HEK293T (cell line): ENCODE results near the gene PITPNB.

Experiments used
- CTCF ChIA-PET: fragments of 350-600 bp; formaldehyde crosslinking; extraction: SDS; loops from one replicate; lab custom pipeline; 2021; ENCODE audit warnings: antibody characterized with exemption, inconsistent platforms; lab: Yijun Ruan, JAX
- POLR2A ChIA-PET: fragments of 350-600 bp; formaldehyde crosslinking; extraction: SDS; loops from one replicate; lab custom pipeline; 2020; ENCODE audit warnings: antibody characterized with exemption, inconsistent platforms; lab: Yijun Ruan, JAX
- DNase-seq: peaks from one replicate; pipeline ENCODE4 v3.0.0; 2012; ENCODE audit warnings: mixed read lengths; ENCODE audit errors: extremely low spot score
- ARNT ChIP-seq: fragments of 450-650 bp; IDR thresholded peaks from 2 replicates; pipeline ENCODE4 v1.6.1; 2017; ENCODE audit warnings: mild to moderate bottlenecking
- BHLHE40 ChIP-seq: fragments of 450-650 bp; IDR thresholded peaks from 2 replicates; pipeline ENCODE4 v1.6.1; 2016; ENCODE audit warnings: mild to moderate bottlenecking, moderate library complexity, borderline replicate concordance
- CTBP1 ChIP-seq: fragments of 450-650 bp; IDR thresholded peaks from 2 replicates; pipeline ENCODE4 v1.6.1; 2016; ENCODE audit warnings: borderline replicate concordance
- ELF4 ChIP-seq: fragments of 450-650 bp; IDR thresholded peaks from 2 replicates; pipeline ENCODE4 v1.6.1; 2017; ENCODE audit warnings: antibody characterized with exemption
- FOXA1 ChIP-seq: fragments of 450-650 bp; IDR thresholded peaks from 2 replicates; pipeline ENCODE4 v1.6.1; 2016; ENCODE audit warnings: mild to moderate bottlenecking
- FOXK2 ChIP-seq: fragments of 450-650 bp; IDR thresholded peaks from 2 replicates; pipeline ENCODE4 v1.6.1; 2016; ENCODE audit warnings: mild to moderate bottlenecking
- FOXM1 ChIP-seq: fragments of 450-650 bp; IDR thresholded peaks from 2 replicates; pipeline ENCODE4 v1.6.1; 2017; ENCODE audit warnings: mild to moderate bottlenecking, borderline replicate concordance
- HDGF ChIP-seq: fragments of 450-650 bp; IDR thresholded peaks from 2 replicates; pipeline ENCODE4 v1.6.1; 2017; ENCODE audit warnings: antibody characterized with exemption, borderline replicate concordance
- L3MBTL2 ChIP-seq: fragments of 450-650 bp; conservative IDR thresholded peaks from 2 replicates; pipeline ENCODE4 v1.6.1; 2016; ENCODE audit warnings: mild to moderate bottlenecking
- LEF1 ChIP-seq: fragments of 450-650 bp; IDR thresholded peaks from 2 replicates; pipeline ENCODE4 v1.6.1; 2017; ENCODE audit warnings: mild to moderate bottlenecking, borderline replicate concordance
- NFRKB ChIP-seq: fragments of 450-650 bp; IDR thresholded peaks from 2 replicates; pipeline ENCODE4 v1.6.1; 2016; ENCODE audit warnings: mild to moderate bottlenecking, moderate library complexity
- SP1 ChIP-seq: fragments of 450-650 bp; IDR thresholded peaks from 2 replicates; pipeline ENCODE4 v1.6.1; 2017
- SUZ12 ChIP-seq: fragments of 450-650 bp; IDR thresholded peaks from 2 replicates; pipeline ENCODE4 v1.6.1; 2016; ENCODE audit warnings: mild to moderate bottlenecking
- TARDBP ChIP-seq: fragments of 450-650 bp; IDR thresholded peaks from 2 replicates; pipeline ENCODE4 v1.6.1; 2016
- ZNF384 ChIP-seq: fragments of 450-650 bp; IDR thresholded peaks from 2 replicates; pipeline ENCODE4 v1.6.1; 2016
- TF ChIP-seq, protein P1 (sequence below): fragments of 450-650 bp; IDR thresholded peaks from 2 replicates; pipeline ENCODE4 v1.6.1; 2016

PITPNB gene

DNA sequence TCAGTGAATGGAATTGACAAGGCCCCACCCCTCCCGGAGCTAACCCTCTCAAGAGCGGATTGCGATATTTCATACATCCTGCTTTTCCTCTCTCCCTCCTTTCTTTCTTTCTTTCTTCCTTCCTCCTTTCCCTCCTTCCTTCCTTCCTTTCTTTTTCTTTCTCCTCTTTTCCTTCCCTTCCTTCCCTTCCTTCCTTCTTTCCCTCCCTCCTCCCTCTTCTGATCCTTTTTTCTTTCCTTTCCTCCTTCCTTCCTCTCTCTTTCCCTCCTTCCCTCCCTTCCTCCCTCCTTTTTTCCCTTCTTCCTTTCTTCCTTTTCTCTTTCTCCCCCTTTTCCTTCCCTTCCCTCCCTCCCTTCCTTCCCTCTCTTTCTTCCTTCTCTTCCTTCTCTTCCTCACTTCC, 102.5 kb downstream of the PITPNB start:
- ChIA-PET CTCF (no interaction called here), POLR2A (no interaction called here)

DNA sequence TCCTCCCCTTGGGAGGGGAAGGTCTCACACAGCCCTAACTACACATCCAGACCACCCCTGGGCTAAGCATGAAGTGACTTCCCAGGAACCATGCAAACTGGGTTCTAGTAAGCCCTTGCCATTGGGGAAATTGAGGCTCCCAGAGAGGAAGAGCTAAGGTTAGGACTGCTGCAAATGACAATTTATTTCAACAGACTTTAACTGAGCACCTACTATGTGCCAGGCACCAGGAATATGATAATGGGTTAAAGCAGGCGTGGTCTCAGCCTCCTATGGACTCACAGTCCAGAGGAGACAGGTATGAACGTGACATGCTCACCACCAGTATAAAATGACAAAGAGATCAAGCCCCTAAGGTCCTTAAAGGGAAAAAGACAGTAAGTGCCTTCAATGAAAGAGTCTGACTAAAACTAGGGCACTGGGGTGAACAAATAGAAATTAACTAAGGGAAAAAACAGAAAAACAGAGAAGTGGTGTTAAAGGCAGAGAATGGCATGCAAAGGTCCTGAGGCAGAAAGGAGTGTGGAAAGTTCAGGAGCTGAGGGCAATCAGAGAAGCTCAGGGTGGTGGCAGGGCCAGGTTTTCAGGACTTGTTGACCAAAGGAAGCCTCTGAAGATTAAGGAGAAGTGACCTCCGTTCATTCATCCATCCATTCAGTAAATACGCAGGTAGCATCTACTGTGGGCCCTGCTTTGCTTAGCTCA, 103.1 kb downstream of the PITPNB start:
- no peak for TF ChIP-seq SUZ12
- no peak for TF ChIP-seq TARDBP
- no peak for TF ChIP-seq FOXA1
- TF ChIP-seq CTBP1 = no peak
- TF ChIP-seq ZNF384 = no peak
- ChIA-PET POLR2A (no interaction called here), CTCF (no interaction called here)
- no peak for DNase-seq

More for the DNA sequence above, 102.5 kb downstream of the PITPNB start:
- TF ChIP-seq ARNT = no peak
- TF ChIP-seq L3MBTL2 = no peak
- no peak for TF ChIP-seq HDGF
- no peak for TF ChIP-seq SUZ12
- no peak for TF ChIP-seq FOXM1
- no peak for DNase-seq

DNA sequence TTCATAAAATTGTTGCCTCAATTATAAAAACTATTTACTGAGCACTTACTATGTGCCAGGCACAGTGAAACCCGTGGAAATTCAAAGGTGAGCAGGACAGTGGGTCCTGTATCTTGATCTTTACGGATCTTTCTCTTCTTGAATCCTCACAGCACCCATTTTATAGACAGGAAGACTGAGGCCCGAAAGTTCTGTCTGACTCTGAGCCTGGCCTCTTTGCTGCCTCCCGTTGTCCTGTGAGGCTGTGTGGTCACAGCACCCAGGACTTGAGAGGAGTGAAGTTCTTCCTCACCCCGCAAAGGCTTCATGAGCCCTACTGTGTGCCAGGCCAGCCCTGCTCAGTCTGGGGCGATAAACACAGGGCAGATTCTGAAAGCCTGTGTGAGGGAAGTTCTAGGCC, 104.1 kb downstream of the PITPNB start:
- TF ChIP-seq LEF1 (no peak), FOXK2 (no peak), ELF4 (no peak), FOXM1 (no peak), L3MBTL2 (no peak), TARDBP (no peak), CTBP1 (no peak), HDGF (no peak), SUZ12 (no peak), ZNF384 (no peak), FOXA1 (no peak), NFRKB (no peak), SP1 (no peak), ARNT (no peak), BHLHE40 (no peak)
- TF ChIP-seq, protein P1, sequence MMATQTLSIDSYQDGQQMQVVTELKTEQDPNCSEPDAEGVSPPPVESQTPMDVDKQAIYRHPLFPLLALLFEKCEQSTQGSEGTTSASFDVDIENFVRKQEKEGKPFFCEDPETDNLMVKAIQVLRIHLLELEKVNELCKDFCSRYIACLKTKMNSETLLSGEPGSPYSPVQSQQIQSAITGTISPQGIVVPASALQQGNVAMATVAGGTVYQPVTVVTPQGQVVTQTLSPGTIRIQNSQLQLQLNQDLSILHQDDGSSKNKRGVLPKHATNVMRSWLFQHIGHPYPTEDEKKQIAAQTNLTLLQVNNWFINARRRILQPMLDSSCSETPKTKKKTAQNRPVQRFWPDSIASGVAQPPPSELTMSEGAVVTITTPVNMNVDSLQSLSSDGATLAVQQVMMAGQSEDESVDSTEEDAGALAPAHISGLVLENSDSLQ = no peak
- POLR2A ChIA-PET = no interaction called here
- no peak for DNase-seq
- CTCF ChIA-PET = no interaction called here

DNA sequence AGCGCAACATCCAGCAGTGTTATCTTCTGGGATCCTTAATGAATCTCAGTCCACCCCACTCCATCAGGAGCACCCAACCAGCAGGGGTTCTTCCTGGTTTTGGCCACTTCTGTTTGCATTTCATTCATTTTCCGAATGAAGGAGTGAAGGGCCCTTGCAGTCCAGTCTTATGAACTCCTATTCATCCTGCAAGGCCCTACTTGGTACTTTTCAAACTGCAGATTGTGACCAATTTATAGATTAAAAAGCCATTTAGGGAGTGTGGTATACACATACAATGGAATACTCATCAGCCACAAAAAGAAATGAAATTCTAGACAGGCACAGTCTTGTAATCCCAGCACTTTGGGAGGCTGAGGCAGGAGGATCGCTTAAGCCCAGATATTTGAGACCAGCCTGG, 107.3 kb downstream of the PITPNB start:
- ChIA-PET CTCF (interaction anchor here (0.9 kb wide), 1 partner anchor 13 kb away, joined by 3 read pairs; no protein-coding TSS in a partner anchor), POLR2A (no interaction called here)
- no peak for TF ChIP-seq LEF1
- TF ChIP-seq FOXK2 = no peak
- TF ChIP-seq FOXM1 = no peak
- no peak for TF ChIP-seq NFRKB
- no peak for TF ChIP-seq ARNT
- TF ChIP-seq ELF4 = no peak
- no peak for TF ChIP-seq TARDBP
- TF ChIP-seq, protein P1 = no peak
- TF ChIP-seq SP1 = no peak
- no peak for TF ChIP-seq FOXA1
- no peak for TF ChIP-seq HDGF
- TF ChIP-seq SUZ12 = no peak
- TF ChIP-seq ZNF384 = no peak
- TF ChIP-seq BHLHE40 = no peak
- DNase-seq = no peak

DNA sequence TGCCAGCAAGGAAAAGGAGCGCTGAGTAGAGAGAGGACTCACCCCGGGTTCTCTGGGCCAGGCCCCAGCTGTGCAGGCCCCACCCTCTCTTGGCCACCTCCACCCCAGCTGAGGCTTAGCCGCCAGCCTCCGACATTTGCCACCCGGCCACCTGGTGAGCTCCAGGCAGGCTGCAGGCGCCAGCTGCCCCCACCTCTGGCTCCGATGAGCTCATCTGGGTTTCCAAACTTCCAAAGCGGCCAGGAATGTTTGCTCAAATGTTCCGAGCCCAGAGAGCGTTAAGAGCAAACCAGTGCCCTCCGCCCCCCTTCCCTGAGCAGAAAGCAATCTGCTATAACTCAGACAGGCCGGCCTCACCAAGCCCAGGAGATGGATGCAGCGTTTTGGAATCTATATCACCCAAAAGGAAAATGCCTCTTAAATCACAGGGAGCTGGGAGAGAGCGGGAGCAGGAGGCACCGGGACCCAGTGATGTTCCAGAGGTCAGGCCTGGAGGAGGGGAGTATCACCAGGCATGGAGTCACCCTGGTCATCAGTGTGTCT, 108.4 kb downstream of the PITPNB start:
- CTCF ChIA-PET = interaction anchor here (0.9 kb wide), 1 partner anchor 14 kb away, joined by 3 read pairs; no protein-coding TSS in a partner anchor
- POLR2A ChIA-PET = no interaction called here
- no peak for DNase-seq
- TF ChIP-seq ZNF384 = no peak
- TF ChIP-seq BHLHE40 = no peak
- no peak for TF ChIP-seq NFRKB
- TF ChIP-seq HDGF = no peak
- TF ChIP-seq ELF4 = no peak
- no peak for TF ChIP-seq L3MBTL2
- TF ChIP-seq LEF1 = no peak
- TF ChIP-seq SUZ12 = no peak
- TF ChIP-seq ARNT = no peak
- no peak for TF ChIP-seq TARDBP
- TF ChIP-seq, protein P1 = no peak
- no peak for TF ChIP-seq FOXK2
- TF ChIP-seq FOXA1 = no peak
- TF ChIP-seq SP1 = no peak
- no peak for TF ChIP-seq FOXM1
